ENCODE data around the gene OPRM1.
A peak's percentile ranks its signal among the peaks of the same experiment; 100 is the strongest.

Gene OPRM1

GRCh38 chr6:154239392-154239791 lies 200.4 kb downstream of the OPRM1 start:
- no peak for DNase-seq (ENCODE audit: low spot score)

GRCh38 chr6:154241061-154241460 lies 202.0 kb downstream of the OPRM1 start:
- DNase-seq (ENCODE audit: low spot score), result peak; percentile 39

GRCh38 chr6:154241581-154241980 lies 202.5 kb downstream of the OPRM1 start:
- DNase-seq (ENCODE audit: low spot score), result no peak

- DNase-seq (ENCODE audit: low spot score), result no peak
Measured at GRCh38 chr6:154242617-154243357, 203.7 kb downstream of the OPRM1 start.

GRCh38 chr6:154243793-154244750 lies 205.0 kb downstream of the OPRM1 start:
- DNase-seq (ENCODE audit: low spot score), result no peak

- no peak for DNase-seq (ENCODE audit: low spot score)
Measured at GRCh38 chr6:154245506-154245905, 206.5 kb downstream of the OPRM1 start.

GRCh38 chr6:154246723-154247118 lies 207.7 kb downstream of the OPRM1 start:
- no peak for DNase-seq (ENCODE audit: low spot score)

- DNase-seq (ENCODE audit: low spot score), result peak; percentile 60
Measured at GRCh38 chr6:154247119-154247861, 208.2 kb downstream of the OPRM1 start.

- peak; percentile 73 for DNase-seq (ENCODE audit: low spot score)
Measured at GRCh38 chr6:154249499-154250298, 210.7 kb downstream of the OPRM1 start.

- DNase-seq (ENCODE audit: low spot score), result no peak
Measured at GRCh38 chr6:154251116-154251515, 212.1 kb downstream of the OPRM1 start.

- no peak for DNase-seq (ENCODE audit: low spot score)
Measured at GRCh38 chr6:154252678-154253077, 213.6 kb downstream of the OPRM1 start.

GRCh38 chr6:154257067-154257466 lies 218.0 kb downstream of the OPRM1 start:
- DNase-seq (ENCODE audit: low spot score), result no peak

- no peak for DNase-seq (ENCODE audit: low spot score)
Measured at GRCh38 chr6:154258064-154258757, 219.2 kb downstream of the OPRM1 start.

GRCh38 chr6:154261688-154262397 lies 222.8 kb downstream of the OPRM1 start:
- DNase-seq (ENCODE audit: low spot score), result no peak

- DNase-seq (ENCODE audit: low spot score), result no peak
Measured at GRCh38 chr6:154266560-154267099, 227.6 kb downstream of the OPRM1 start.

- DNase-seq (ENCODE audit: low spot score), result peak; percentile 30
Measured at GRCh38 chr6:154267508-154268106, 228.6 kb downstream of the OPRM1 start.

GRCh38 chr6:154268486-154268885 lies 229.4 kb downstream of the OPRM1 start:
- no peak for DNase-seq (ENCODE audit: low spot score)

GRCh38 chr6:154274168-154274567 lies 235.1 kb downstream of the OPRM1 start:
- DNase-seq (ENCODE audit: low spot score), result no peak

- peak; percentile 44 for DNase-seq (ENCODE audit: low spot score)
Measured at GRCh38 chr6:154276810-154277628, 238.0 kb downstream of the OPRM1 start.
